HepG2 (cell line): ENCODE results near the gene DPP7. TPM values are rescaled to one million over a fixed set of nuclear protein-coding genes. Genes with fewer than 3 reads are reported as not detected.
A peak's percentile ranks its signal among the peaks of the same experiment; 100 is the strongest.

Experiments used
- CREBL2 ChIP-seq: sonication (generic); formaldehyde crosslinking; IDR thresholded peaks from 2 replicates; pipeline ENCODE4 v1.8.1; 2023; ENCODE audit warnings: missing genetic modification reagents, mild to moderate bottlenecking, borderline replicate concordance
- E2F1 ChIP-seq: sonication (generic); formaldehyde crosslinking; IDR thresholded peaks from 2 replicates; pipeline ENCODE4 v1.5.0; 2020; ENCODE audit warnings: missing genetic modification reagents
- PATZ1 ChIP-seq: sonication (generic); formaldehyde crosslinking; IDR thresholded peaks from 2 replicates; pipeline ENCODE4 v1.4.0; 2020; ENCODE audit warnings: missing genetic modification reagents
- PRPF4 ChIP-seq: fragments of 200-400 bp; formaldehyde crosslinking; IDR thresholded peaks from 2 replicates; pipeline ENCODE4 v1.6.1; 2016; ENCODE audit warnings: low read length, low read depth; ENCODE audit not compliant: poor library complexity, severe bottlenecking
- RBM39 ChIP-seq: fragments of 200-400 bp; formaldehyde crosslinking; IDR thresholded peaks from one replicate; pipeline ENCODE4 v1.6.1; 2018; ENCODE audit warnings: antibody characterized with exemption, mild to moderate bottlenecking, low read depth, low read length; ENCODE audit not compliant: poor library complexity, severe bottlenecking
- ZBTB25 ChIP-seq: IDR thresholded peaks from 2 replicates; pipeline ENCODE4 v1.6.1; 2018; ENCODE audit warnings: missing genetic modification reagents
- ZBTB26 ChIP-seq: IDR thresholded peaks from 2 replicates; pipeline ENCODE4 v1.6.1; 2016; ENCODE audit warnings: missing compliant biosample characterization, missing genetic modification reagents, borderline replicate concordance
- ZBTB49 ChIP-seq: sonication (generic); formaldehyde crosslinking; IDR thresholded peaks from 2 replicates; pipeline ENCODE4 v1.4.0; 2020; ENCODE audit warnings: missing genetic modification reagents, borderline replicate concordance
- ZFP1 ChIP-seq: IDR thresholded peaks from 2 replicates; pipeline ENCODE4 v1.6.1; 2016
- ZNF180 ChIP-seq: sonication (generic); formaldehyde crosslinking; IDR thresholded peaks from 2 replicates; pipeline ENCODE4 v1.4.0; 2020; ENCODE audit warnings: low read depth, missing genetic modification reagents, borderline replicate concordance
- ZNF24 ChIP-seq: fragments of 450-650 bp; IDR thresholded peaks from 2 replicates; pipeline ENCODE4 v1.6.1; 2017; ENCODE audit warnings: antibody characterized with exemption, mild to moderate bottlenecking
- ZNF737 ChIP-seq: sonication (generic); formaldehyde crosslinking; IDR thresholded peaks from 2 replicates; pipeline ENCODE4 v1.5.0; 2020; ENCODE audit warnings: missing genetic modification reagents, mild to moderate bottlenecking, borderline replicate concordance
- ZSCAN25 ChIP-seq: sonication (generic); formaldehyde crosslinking; IDR thresholded peaks from 2 replicates; pipeline ENCODE4 v1.8.0; 2022; ENCODE audit warnings: mild to moderate bottlenecking, missing genetic modification reagents
- polyA plus RNA-seq, 8 experiments: library from polyadenylated mRNA; depleted of rRNA in 3 of 8; stranded (reverse) in 7 of 8; unstranded in 1 of 8; fragments of >200 nt; fragmentation: Illumina TruSeq in 4 of 8; extraction: Trizol in 4 of 8; gene quantifications; 2 replicates each; pipeline versions ENCODE4 v1.2.1 to v1.2.3, GENCODE V29; 2011 to 2016; ENCODE audit warnings: low read depth in 4 of 8, missing spikeins in 1 of 8, mixed read lengths in 1 of 8; ENCODE audit not compliant: insufficient read depth in 1 of 8
- total RNA-seq, 5 experiments: library from RNA; depleted of rRNA; stranded (reverse); fragments of >200 nt; fragmentation: Illumina TruSeq; extraction: Trizol; gene quantifications; 2 replicates each; pipeline ENCODE4 v1.2.3, GENCODE V29; 2016; ENCODE audit warnings: low read depth in 1 of 5

DPP7 gene
- total and polyA plus RNA-seq, 2 of the 13 experiments (the other 11 are each of a cell fraction or from before 2014, with no cell fraction given), result 1.2 to 4.5 TPM

GRCh38 chr9:137070201-137070905 lies 44.2 kb downstream of the DPP7 start, which contains the start of gene SAPCD2 (continued):
- 0 out of 2 replicates have a peak, but pooled peaks have one; percentile 35 for TF ChIP-seq E2F1 (CRISPR knock-in tag)
- TF ChIP-seq PRPF4, result no peak
- TF ChIP-seq ZBTB25 (CRISPR knock-in tag), result no peak
- TF ChIP-seq RBM39, result peak; percentile 19
- TF ChIP-seq PATZ1 (CRISPR knock-in tag), result peak; percentile 85
- TF ChIP-seq ZFP1, result no peak
- no peak for TF ChIP-seq ZBTB49 (CRISPR knock-in tag)
- no peak for TF ChIP-seq ZNF180
- TF ChIP-seq ZBTB26 (CRISPR knock-in tag), result no peak; the same call in 1 of the 2 replicates
- TF ChIP-seq CREBL2 (CRISPR knock-in tag), result no peak
- TF ChIP-seq ZSCAN25, result no peak
- TF ChIP-seq ZNF737, result no peak
- TF ChIP-seq ZNF24, result no peak
